Endodermal cell (in vitro differentiated cells): Measurements from ENCODE around the gene CNST. TPM values are rescaled to one million over a fixed set of nuclear protein-coding genes. Genes with fewer than 3 reads are reported as not detected.

Experiments used
- DNase-seq: peaks from one replicate; pipeline ENCODE4 v3.0.0-alpha.2; 2017
- H3K27ac ChIP-seq: 2 replicates; pipeline ENCODE4 v1.5.1; 2013; ENCODE audit warnings: mild to moderate bottlenecking, low read depth, low read length, moderate library complexity
- H3K27me3 ChIP-seq: 2 replicates; pipeline ENCODE4 v1.6.1; 2013; ENCODE audit warnings: mild to moderate bottlenecking, low read length, moderate library complexity; ENCODE audit not compliant: insufficient read depth, control insufficient read depth, poor library complexity, severe bottlenecking
- H3K36me3 ChIP-seq: 2 replicates; pipeline ENCODE4 v1.7.0; 2013; ENCODE audit warnings: mild to moderate bottlenecking, low read length, moderate library complexity; ENCODE audit not compliant: control insufficient read depth, insufficient read depth
- H3K4me1 ChIP-seq: one replicate; pipeline ENCODE4 v1.7.0; 2013; ENCODE audit warnings: low read length; ENCODE audit not compliant: control insufficient read depth, insufficient read depth
- H3K4me3 ChIP-seq: 2 replicates; pipeline ENCODE4 v1.5.1; 2013; ENCODE audit warnings: mild to moderate bottlenecking, low read length, moderate library complexity
- H3K9ac ChIP-seq: 2 replicates; pipeline ENCODE4 v1.6.1; 2013; ENCODE audit warnings: mild to moderate bottlenecking, low read length, moderate library complexity; ENCODE audit not compliant: poor library complexity, severe bottlenecking; ENCODE audit errors: extremely low read depth
- H3K9me3 ChIP-seq: 2 replicates; pipeline ENCODE4 v1.6.1; 2013; ENCODE audit warnings: mild to moderate bottlenecking, low read length, moderate library complexity; ENCODE audit not compliant: control insufficient read depth
- H3K27ac Mint-ChIP-seq: 2 replicates; pipeline ENCODE4 v1.8.0; 2020; ENCODE audit warnings: mixed read lengths
- H3K27me3 Mint-ChIP-seq: 2 replicates; pipeline ENCODE4 v1.8.0; 2021; ENCODE audit warnings: mild to moderate bottlenecking, mixed read lengths; ENCODE audit not compliant: insufficient read depth
- H3K36me3 Mint-ChIP-seq: 2 replicates; pipeline ENCODE4 v1.8.0; 2020; ENCODE audit warnings: low read depth, mixed read lengths
- H3K4me1 Mint-ChIP-seq: 2 replicates; pipeline ENCODE4 v1.8.0; 2020; ENCODE audit warnings: mixed read lengths
- H3K4me3 Mint-ChIP-seq: 2 replicates; pipeline ENCODE4 v1.8.0; 2020; ENCODE audit warnings: mild to moderate bottlenecking, moderate library complexity, mixed read lengths
- H3K9me3 Mint-ChIP-seq: 2 replicates; pipeline ENCODE4 v1.8.0; 2020; ENCODE audit warnings: mild to moderate bottlenecking, mixed read lengths
- CTCF ChIP-seq: fragments of 200-600 bp; sonication (generic); conservative IDR thresholded peaks from 2 replicates; pipeline ENCODE4 v1.5.0; 2021; ENCODE audit warnings: antibody characterized with exemption, mild to moderate bottlenecking
- WGBS, 2 experiments: methylation state at CpG; one replicate each; pipeline versions ENCODE4 v1.1.5 to v1.1.7; 2013; ENCODE audit warnings: missing lambda C conversion rate in 2 of 2, mixed read lengths in 1 of 2; ENCODE audit not compliant: insufficient coverage in 1 of 2, insufficient read length in 1 of 2; 5-methylcytosine and 5-hydroxymethylcytosine counted together
- total RNA-seq, 2 donors: library from RNA; stranded (reverse); fragmentation: NEBNext Ultra II Directional in 1 of 2; extraction: Animal tissue kit (Norgen Biotek cat#: 25700) in 1 of 2; gene quantifications; 2 replicates in 1 of 2; 3 replicates in 1 of 2; pipeline ENCODE4 v1.2.1, GENCODE V29; 2021

The CNST gene
- total RNA-seq, 2 donors from 2014 or later: 14.7 to 20.3 TPM

GRCh38 chr1:246576709-246577032 lies 10.4 kb downstream of the CNST start:
- no peak for TF ChIP-seq CTCF
- 90% methylated on average over 3 of the region's 3 CpGs; no CpG with 5 or more reads in 1 of the 2 experiments for WGBS, 2 experiments
- Histone ChIP-seq H3K4me3 (no peak overlapping the region), H3K9me3 (no peaks in the 10 kb centered on the region), H3K36me3 (no peaks in the 10 kb centered on the region), H3K4me1 (no peaks in the 10 kb centered on the region), H3K27ac (no peak overlapping the region), H3K27me3 (no peaks in the 10 kb centered on the region), H3K9ac (no peak overlapping the region)
- H3K9me3 Mint-ChIP-seq: no peaks in the 10 kb centered on the region
- no peaks in the 10 kb centered on the region for H3K27me3 Mint-ChIP-seq
- no peak overlapping the region for H3K27ac Mint-ChIP-seq
- H3K36me3 Mint-ChIP-seq: peaks cover 6% of the 10 kb centered on the region
- DNase-seq: no peak
- no peak overlapping the region for H3K4me3 Mint-ChIP-seq
- no peaks in the 10 kb centered on the region for H3K4me1 Mint-ChIP-seq

- H3K9ac ChIP-seq: no peak overlapping the region
- H3K4me3 ChIP-seq: no peak overlapping the region
- DNase-seq: no peak
- 90 to 100% methylated on average over 3 to 5 of the region's 5 CpGs for WGBS, 2 experiments
- no peak for TF ChIP-seq CTCF
- no peaks in the 10 kb centered on the region for H3K36me3 ChIP-seq
- Mint-ChIP-seq H3K36me3 (peaks cover 6% of the 10 kb centered on the region), H3K9me3 (no peaks in the 10 kb centered on the region), H3K4me1 (peaks cover 2% of the 10 kb centered on the region), H3K27ac (no peak overlapping the region), H3K4me3 (no peak overlapping the region), H3K27me3 (no peaks in the 10 kb centered on the region)
- H3K4me1 ChIP-seq: no peaks in the 10 kb centered on the region
- H3K9me3 ChIP-seq: no peaks in the 10 kb centered on the region
- H3K27me3 ChIP-seq: no peaks in the 10 kb centered on the region
- H3K27ac ChIP-seq: no peak overlapping the region
Measured at GRCh38 chr1:246577082-246577719, 10.9 kb downstream of the CNST start.

GRCh38 chr1:246577720-246578106 lies 11.5 kb downstream of the CNST start:
- H3K4me1 ChIP-seq: no peaks in the 10 kb centered on the region
- Mint-ChIP-seq H3K4me1 (peaks cover 6% of the 10 kb centered on the region), H3K9me3 (no peaks in the 10 kb centered on the region), H3K36me3 (peaks cover 6% of the 10 kb centered on the region), H3K4me3 (no peak overlapping the region), H3K27me3 (no peaks in the 10 kb centered on the region), H3K27ac (peak overlapping the region; percentile 39)
- no peak overlapping the region for H3K4me3 ChIP-seq
- no peak for TF ChIP-seq CTCF
- DNase-seq: no peak
- H3K36me3 ChIP-seq: no peaks in the 10 kb centered on the region
- no peaks in the 10 kb centered on the region for H3K9me3 ChIP-seq
- WGBS, 2 experiments: 86 to 100% methylated on average over 1 to 2 of the region's 2 CpGs
- no peak overlapping the region for H3K27ac ChIP-seq
- H3K9ac ChIP-seq: no peak overlapping the region
- H3K27me3 ChIP-seq: no peaks in the 10 kb centered on the region
